A204.1 (cell line): ENCODE measurements around the gene NAV2.
A peak's percentile ranks its signal among the peaks of the same experiment; 100 is the strongest.
"Not testable (repeated sequence)": the region's sequence is repeated elsewhere in the genome, so short reads cannot be mapped to it uniquely, and the experiment has no call there.

Experiments
- FAIRE-seq: peaks from 2 replicates; lab custom pipeline; 2012; peaks lifted over from hg19 to GRCh38; lab: Jason Lieb, UNC

The NAV2 gene

DNA sequence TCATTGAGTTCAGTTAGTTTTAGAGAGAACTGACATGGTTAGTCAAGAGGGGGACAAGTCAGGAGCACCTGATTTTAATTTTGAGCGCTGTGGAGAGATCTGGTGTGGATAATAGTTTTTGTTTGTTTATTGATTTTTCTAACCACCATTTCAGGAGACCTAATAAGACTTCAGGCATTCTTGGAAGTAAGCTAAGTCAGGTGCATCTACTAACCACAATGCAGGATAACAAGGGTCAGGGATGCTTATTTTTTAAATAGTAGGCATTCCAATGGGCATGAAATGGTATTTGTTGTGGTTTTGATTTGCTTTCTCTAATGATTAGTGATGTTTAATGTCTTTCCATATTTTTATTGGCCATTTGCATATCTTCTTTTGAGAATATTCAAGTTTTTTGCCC lies 212.1 kb downstream of the NAV2 start:
- FAIRE-seq: no peak

DNA sequence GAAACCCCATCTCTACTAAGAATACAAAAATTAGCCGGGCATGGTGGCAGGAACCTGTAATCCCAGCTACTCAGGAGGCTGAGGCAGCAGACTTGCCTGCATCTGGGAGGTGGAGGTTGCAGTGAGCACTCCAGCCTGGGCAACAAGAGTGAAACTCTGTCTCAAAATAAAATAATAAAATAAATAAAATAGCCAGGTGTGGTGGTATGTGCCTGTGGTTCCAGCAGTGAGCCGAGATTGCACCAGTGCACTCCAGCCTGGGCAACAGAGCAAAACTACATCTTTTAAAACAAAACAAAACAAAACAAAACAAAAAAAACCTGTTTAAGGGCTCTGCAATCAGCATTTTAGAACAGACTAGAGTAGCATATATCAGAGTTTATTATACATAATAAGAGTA lies 214.8 kb downstream of the NAV2 start:
- not testable (repeated sequence) for FAIRE-seq

DNA sequence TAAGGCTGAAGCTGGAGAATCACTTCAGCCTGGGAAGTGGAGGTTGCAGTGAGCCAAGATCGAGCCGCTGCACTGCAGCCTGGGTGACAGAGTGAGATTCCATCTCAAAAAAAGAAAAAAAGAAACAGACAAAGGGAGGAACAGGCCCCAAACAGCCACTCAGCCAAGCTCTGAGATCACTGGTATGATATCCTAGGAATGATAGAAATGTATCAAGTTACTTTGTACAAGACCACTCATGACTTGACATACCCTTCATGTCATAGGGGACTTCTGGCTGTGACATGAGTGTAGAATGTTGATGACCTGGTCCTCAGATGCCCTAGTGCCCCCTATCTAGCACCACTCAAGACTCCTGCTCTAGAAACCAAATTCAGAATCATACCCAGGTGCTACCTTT lies 216.5 kb downstream of the NAV2 start:
- FAIRE-seq: no peak

DNA sequence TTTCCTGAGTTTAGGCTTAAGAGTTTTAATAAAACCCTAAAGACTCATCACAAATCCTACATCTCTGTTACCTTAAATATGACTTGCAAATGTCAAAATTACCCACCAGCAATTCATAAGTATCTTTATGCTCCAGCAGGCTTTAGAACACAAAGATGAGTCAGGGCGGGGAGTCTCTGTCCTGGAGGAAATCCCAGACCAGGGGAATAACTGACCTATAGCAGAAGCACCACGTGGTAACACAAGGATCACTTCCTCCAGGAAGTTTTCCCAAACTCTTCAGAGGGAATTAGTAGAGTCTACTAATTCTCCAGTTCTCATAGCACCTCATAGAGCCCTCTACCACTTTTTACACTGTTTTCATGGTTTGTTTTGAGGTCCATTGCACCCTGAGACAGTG lies 217.0 kb downstream of the NAV2 start:
- FAIRE-seq: no peak

DNA sequence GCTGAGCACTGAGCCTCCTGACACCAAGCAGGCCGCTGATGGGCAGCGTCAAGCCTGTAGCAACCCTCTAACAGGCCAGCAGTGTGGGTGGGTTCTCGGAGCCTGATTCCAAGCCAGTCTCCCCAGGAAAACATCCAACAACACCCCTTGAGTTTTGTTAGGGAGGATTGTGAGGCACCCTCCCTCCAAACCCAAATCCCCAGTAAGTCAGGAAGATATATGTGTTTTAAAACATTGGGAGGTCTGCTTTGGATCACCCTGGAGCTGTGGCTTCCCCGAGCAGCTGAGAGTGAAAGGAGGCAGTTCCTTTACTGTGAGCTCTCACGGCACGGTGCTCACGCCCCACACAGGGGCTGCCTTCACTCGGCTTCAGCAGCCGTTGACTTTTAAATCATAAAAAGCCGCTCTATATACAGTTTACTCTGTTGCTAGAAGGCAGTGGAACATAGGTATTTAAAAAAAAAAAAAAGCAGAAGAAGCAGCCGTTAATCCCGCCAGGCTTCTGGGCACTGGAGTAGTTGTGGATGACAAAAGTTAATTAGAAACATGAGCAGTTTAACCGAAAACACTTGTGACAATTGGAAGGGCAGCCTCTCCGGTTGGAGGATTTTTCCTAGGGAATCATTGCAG lies 218.6 kb downstream of the NAV2 start:
- no peak for FAIRE-seq

DNA sequence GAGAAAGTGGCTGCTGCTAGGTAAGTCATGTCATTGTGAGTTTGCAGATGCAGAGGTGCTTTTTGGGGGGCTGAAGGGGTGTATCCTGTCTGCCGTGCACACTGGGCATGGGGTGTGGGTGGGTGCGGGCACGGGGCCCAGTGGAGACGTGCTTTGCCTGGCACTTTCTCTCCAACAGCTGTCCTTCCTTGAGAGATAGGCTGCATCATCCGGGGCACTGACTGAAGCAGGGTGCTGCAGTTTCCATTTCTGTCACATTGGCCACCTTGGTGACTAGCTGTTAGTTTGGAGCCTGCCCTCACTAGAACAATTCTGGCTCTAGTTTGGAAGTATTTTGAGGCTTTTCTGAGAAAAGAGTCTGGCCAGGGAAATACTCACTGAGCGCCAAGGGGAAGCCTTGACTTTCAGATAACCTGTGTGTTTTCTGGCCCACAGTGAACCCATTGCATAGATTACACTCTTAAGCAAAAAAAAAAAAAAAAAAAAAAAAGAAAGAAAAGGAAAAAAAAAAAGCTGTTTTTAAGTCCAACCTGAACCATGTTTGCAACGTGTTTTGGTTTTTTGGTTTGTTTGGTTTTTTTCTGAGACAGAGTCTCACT lies 219.2 kb downstream of the NAV2 start:
- no peak for FAIRE-seq

DNA sequence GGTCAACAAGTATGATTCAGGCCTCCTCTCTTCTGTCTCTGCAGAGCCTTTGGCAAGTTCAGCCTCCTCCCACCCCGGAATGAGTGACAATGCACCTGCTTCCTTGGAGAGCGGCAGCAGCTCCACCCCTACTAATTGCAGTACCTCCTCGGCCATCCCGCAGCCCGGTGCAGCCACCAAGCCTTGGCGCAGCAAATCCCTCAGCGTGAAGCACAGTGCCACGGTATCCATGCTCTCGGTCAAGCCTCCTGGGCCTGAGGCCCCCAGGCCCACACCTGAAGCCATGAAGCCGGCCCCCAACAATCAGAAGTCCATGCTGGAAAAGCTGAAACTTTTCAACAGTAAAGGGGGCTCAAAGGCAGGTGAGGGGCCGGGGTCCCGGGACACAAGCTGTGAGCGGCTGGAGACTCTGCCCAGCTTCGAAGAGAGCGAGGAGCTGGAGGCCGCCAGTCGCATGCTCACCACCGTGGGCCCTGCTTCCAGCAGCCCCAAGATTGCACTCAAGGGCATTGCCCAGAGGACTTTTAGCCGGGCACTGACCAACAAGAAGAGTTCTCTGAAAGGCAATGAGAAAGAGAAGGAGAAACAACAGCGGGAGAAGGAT lies 220.6 kb downstream of the NAV2 start:
- no peak for FAIRE-seq

DNA sequence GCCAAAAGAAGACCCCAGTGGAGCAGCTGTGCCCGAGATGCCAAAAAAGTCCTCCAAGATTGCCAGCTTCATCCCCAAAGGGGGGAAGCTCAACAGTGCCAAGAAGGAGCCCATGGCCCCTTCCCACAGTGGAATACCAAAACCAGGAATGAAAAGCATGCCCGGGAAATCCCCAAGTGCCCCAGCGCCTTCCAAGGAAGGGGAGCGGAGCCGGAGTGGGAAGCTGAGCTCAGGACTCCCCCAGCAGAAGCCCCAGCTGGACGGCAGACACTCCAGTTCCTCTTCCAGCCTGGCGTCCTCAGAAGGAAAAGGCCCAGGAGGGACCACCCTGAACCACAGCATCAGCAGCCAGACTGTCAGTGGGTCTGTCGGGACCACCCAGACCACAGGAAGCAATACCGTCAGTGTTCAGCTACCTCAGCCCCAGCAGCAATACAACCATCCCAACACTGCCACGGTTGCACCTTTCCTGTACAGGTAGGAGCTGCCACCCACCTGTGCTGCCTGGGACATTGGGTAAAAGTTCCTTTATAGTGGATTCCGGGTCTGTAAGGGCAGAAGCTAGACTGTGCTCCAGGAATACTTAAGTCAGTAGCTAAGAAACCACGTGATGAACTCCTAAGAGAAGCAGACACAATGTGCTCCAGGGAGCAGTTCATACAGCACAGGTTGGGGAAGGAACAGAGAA lies 221.3 kb downstream of the NAV2 start:
- FAIRE-seq: no peak

DNA sequence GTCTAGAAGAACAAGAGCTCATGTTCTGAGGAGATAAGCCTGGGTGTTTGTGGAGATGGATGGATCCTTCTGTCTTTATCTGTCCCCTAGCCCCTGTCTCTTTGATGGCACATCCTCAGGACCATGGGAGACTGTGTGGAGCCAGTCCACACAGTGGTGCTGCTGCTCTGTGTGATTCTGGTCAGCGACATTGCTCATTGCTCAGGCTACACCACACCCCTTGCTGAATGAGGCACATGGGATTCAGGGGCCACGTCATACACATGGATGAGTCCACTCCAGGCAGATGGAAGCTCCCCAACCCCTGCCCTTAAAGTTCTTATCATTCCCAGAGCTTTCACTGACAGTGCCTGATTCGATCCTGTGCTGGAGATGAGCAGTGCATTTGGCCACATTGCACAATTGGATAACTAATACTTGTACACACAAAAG lies 222.2 kb downstream of the NAV2 start:
- FAIRE-seq: no peak

DNA sequence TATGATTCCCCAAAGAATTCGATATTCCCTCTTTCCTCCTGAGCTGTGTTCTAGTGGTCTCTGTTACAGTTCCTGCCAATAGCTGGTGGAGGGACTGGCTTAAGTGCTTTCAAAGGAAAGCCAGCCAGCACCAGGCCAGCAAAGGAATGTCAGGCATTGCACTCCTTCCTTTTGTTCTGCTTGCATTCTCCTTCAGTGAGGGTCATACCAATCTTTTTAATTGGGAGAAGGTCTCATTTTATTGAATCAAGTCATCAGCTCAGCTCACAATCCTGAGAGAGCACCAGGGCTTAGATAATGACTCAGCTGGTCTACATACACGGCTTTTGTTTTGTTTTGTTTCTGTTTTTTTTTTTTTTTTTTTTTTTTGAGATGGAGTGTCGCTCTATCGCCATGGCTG lies 222.9 kb downstream of the NAV2 start:
- no peak for FAIRE-seq

DNA sequence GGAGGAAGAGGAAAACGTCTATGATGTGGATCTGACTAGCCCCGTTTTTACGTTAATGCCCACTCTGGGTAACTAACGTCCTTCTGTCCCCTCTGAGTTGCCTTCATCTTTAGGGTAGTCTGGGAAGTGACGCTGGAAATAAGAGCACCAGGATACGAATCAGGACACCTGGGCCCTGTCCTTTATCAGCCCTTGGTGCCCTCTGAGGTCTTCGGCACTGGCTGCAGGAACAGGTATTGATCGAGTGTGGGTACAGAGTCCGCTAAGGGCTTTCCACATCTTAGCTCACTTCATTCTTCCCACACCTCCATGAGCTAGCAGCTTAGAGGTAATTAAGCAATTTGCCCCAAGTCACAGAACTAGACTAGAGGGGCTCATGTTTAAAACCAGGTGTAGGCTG lies 223.8 kb downstream of the NAV2 start:
- no peak for FAIRE-seq

DNA sequence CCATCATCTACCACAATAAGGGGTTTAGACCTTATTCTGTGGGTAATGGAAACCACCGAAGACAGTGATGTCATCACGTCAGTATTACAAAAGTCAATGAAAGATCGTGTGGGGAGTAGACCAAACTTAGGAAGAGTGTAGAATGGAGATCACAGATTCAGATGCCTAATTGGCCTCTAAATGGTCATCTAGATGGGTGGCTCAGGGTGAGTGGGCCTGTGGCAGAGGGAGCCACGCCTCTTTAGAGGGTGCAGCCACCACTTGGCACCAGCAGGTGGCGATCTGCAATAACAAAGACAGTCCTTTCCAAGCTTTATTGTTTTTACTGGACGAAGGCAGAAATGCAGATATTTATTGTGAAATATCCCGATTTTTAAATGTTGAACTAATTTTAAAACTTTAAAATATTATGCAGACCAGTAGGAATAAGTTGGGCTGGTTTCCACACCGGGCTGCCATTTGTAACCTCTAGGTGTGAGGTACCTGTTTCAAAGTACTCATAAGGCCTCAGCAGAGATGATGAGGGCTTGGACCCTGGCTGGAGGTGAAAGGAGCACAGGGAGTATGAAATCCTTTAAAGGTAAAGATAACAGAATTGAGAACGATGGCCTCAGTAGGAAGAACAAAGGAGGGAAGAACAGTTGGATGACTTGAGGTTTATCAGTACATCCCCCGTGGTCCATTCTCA lies 225.7 kb downstream of the NAV2 start:
- no peak for FAIRE-seq

DNA sequence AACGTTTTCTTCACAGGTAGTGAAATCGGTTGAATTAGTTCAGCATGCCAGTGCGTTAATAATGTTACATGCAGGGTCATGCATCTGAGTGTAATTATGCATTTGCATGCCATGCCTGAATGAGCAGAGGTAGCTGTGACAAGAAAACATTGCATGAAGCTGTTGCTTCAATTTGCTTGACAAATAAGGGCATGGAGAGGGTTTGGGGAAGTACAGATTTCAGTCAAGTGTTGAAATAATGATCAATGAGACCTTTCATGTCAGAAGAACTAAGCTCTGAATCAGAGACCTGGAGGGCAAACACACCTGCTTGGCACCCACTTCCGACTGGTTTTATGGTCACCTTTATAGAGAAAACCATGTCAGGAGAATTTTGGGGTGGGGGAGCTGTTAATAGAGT lies 226.2 kb downstream of the NAV2 start:
- no peak for FAIRE-seq

DNA sequence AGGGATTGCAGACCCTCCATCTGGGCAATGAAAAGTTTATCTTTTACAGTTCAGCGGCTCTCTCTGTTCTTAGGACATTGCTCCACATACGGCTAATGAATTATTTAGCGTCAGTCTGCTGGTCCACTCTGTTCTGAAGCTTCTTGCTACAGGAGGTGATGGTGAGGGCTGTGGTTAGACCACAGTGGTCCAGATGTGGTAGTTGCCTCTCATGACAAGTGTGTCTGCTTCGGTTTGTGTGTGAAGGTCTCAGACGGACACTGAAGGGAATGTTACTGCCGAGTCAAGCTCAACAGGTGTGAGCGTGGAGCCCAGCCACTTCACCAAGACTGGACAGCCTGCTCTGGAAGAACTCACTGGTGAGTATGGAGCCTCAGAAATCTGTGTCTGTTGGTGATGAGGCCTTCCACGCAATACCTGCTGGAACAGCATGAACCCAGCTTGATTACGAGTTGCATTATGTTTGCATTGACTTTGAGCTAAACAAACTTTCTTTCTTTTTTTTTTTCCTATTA lies 226.8 kb downstream of the NAV2 start:
- FAIRE-seq: no peak

DNA sequence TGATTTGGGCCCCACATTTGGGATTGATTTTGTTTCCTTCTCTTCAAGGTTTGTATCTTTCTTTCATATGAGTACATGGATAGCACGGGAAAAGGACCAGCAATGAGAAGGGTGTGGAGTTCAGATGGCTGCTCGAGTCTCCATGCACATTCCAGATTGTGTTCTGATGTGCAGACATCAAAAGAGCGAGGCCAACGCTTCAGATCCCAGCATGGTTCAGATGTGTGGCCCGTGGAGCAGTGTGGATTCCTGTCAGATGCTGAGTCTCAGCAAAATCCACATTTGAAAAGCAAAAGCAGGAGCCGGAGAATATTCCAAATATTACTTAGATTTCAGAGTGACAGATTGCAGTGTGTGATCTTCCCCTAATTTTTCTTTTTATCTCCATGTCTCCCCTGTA lies 228.2 kb downstream of the NAV2 start:
- FAIRE-seq: no peak

DNA sequence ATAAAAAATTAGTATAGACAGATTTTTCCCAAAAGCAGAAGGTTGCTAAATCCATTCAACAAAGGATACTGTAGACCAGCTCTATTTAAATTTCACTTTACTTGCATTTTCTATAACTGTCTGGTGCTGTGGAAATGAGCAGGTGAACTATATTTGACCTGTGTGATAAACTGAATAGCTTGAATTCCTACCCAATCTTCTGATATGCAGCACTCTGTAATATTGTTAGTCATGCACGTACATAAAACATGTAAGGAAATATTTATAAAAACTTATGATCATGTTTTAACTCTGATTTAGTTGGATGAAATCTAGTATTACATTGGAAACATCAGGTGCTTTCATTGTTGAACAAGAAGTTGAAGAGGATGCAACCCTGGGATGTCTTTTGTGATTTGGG lies 234.0 kb downstream of the NAV2 start:
- FAIRE-seq: no peak

DNA sequence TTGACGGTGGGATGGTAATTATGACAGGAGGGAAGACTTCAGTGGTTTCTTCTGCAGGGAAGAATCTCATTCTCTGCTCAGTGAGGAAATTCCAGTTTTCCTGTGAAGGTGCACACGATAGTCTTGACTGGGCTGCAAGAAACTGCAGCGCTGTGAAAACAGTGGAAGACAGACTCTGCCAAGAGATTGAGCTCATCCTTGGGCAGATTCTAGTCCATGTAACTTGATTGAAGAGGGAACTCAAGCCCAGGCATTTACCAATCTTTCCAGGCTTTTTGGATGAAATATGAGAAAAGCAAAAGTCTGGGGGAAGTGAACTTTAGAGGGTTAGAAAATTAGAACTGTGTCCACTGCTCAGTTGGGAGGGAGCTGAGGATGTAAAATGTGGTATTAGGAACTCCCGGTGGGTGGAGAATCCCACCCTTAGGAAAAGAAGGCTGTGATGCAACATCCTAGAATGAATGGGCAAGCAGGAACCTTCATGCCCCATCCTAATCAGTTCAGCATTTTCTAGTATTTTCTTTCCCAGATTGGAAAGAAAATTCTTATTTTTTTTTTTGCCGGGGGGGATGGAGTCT lies 235.0 kb downstream of the NAV2 start:
- no peak for FAIRE-seq

DNA sequence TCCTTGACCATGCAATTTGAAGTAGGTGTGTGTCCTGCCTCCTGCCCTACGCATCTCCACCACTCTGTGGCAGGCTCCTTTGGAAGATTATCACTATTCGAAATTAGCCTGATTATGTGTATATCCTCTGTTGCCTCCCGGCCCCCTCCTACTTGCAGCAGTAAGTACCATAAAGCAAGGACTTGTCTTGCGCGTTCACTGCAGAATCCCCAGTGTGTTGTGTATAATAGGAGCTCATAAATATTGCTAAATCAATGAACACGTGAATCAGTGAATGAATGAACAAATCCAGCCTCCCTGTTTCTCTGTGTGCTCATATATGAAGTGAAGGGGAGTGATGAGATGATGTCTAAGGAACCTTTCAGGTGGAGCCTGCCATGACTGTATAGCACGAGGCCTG lies 237.0 kb downstream of the NAV2 start:
- no peak for FAIRE-seq

DNA sequence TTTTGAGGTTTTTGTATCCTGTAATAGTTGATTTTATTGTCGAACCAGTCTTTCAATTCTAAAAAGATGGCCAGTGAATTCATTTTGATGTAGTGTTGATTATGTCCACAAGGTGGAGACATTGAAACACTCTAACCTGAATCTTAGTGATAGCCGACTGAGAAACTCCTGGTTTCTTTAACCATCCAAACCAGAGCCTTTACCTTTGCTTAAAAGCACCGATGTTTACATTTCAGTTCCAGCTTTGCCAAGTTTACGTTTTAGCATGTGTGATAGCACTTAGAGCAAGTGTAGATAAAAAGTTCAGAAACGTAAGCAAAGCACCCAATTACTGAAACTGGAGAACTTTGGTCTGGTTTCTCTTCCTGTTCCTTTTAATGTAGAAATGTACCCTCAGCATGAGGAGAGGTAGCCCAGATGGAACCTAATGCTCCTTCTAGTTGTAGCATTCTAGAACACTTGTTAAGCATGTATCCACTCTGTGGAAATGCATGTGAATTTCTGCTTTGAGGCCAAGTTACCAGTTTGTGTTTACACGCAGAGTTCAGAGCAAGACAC lies 239.0 kb downstream of the NAV2 start:
- FAIRE-seq: peak; percentile 72

DNA sequence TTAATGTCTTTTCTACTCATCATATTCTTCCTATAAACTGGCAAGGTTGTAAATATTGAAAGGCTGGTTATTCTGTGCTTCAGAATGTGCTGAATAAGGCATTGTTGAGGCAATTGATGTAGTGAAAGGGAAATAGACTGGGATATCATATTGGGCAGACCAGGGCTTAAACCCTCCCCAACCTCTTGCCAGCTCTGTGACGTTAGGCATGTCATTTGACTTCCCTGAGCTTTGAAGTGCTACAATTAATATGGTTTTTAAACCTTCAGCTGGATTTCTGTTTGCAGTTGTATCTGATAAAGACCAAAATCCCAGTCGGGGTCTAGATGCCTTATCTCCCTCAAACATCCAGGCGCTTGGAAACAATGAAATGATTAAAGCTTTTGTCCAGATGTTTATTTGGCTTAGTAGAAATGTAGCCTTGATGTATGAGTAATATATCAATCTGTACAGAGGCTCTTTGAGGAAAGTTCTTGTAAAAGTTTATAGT lies 239.5 kb downstream of the NAV2 start:
- FAIRE-seq: no peak

DNA sequence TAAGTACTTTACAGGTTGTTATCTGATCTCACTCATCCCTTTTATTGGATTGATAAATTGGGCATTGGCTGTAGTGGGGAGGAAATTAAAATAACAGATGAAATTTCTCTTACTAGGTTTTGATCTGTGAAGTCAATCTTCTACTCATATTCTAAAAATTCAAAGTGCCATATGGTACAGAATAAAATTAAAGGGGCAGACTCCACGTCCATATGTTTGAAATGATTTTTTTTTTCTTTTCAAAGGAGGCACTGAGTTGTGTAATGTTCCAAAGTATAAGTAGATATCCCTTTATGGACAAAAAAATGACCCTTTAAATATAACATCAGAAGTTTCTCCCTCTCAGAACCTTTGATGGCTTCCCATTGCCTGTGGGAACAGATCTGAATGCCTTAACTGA lies 240.3 kb downstream of the NAV2 start:
- no peak for FAIRE-seq

DNA sequence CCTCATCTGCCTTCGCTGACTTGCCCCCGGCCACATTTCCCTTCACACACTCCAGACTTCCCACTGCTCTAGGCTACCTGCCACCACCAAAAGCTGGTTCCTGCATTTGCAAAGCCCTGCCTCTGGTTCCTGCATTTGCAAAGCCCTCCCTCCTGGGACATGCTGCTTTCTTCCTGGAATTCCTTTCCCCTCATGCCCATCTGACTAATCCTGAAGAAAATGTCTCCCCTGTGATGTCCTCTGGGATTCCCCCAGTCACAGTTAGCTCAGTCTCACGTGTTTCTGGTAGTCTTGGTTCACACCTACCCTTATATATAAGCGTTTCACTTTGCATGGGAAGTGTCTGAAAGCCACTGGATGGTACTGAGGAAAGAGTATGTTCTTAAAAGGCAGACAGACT lies 240.7 kb downstream of the NAV2 start:
- FAIRE-seq: no peak
